Common myeloid progenitor, CD34-positive (primary cell): ENCODE data around the gene NELFA.

Source experiments
- CTCF ChIA-PET: fragments of 350-600 bp; sonication (Branson Sonifier 250); formaldehyde crosslinking; loops from one replicate; lab custom pipeline; 2021; ENCODE audit warnings: antibody characterized with exemption; lab: Charles Lee
- POLR2A ChIA-PET: fragments of 350-600 bp; sonication (Branson Sonifier 250); formaldehyde crosslinking; loops from one replicate; lab custom pipeline; 2021; ENCODE audit warnings: antibody characterized with exemption; lab: Charles Lee
- DNase-seq, 3 donors: peaks; one replicate each; pipeline versions ENCODE4 v3.0.0 to v3.0.0-alpha.2; 2013
- H3K27ac ChIP-seq, 2 experiments: 1 replicate in 1 of 2; 2 replicates in 1 of 2; pipeline ENCODE4 v1.7.0; 2013; ENCODE audit warnings: inconsistent platforms in 2 of 2, low read length in 2 of 2, mild to moderate bottlenecking in 2 of 2, low read depth in 1 of 2, moderate library complexity in 1 of 2; ENCODE audit not compliant: severe bottlenecking in 2 of 2, insufficient read depth in 1 of 2, poor library complexity in 1 of 2
- H3K27me3 ChIP-seq, 5 experiments: replicated peaks in 2 of 5; 1 replicate in 3 of 5; 2 replicates in 2 of 5; pipeline versions ENCODE4 v1.6.1 to v1.7.0; 2013; ENCODE audit warnings: low read length in 4 of 5, mild to moderate bottlenecking in 2 of 5, moderate library complexity in 2 of 5, inconsistent platforms in 1 of 5; ENCODE audit not compliant: insufficient read depth in 5 of 5, control insufficient read depth in 4 of 5
- H3K36me3 ChIP-seq, 4 experiments: 1 replicate in 2 of 4; 2 replicates in 2 of 4; pipeline versions ENCODE4 v1.6.1 to v1.7.0; 2013; ENCODE audit warnings: low read length in 3 of 4, control low read depth in 1 of 4, mild to moderate bottlenecking in 1 of 4; ENCODE audit not compliant: control insufficient read depth in 4 of 4, insufficient read depth in 4 of 4
- H3K4me1 ChIP-seq, 4 experiments: 1 replicate in 3 of 4; 2 replicates in 1 of 4; pipeline versions ENCODE4 v1.6.1 to v1.7.1; 2013; ENCODE audit warnings: low read length in 3 of 4, mild to moderate bottlenecking in 3 of 4, control low read depth in 1 of 4, inconsistent platforms in 1 of 4, moderate library complexity in 1 of 4; ENCODE audit not compliant: control insufficient read depth in 4 of 4, insufficient read depth in 4 of 4; ENCODE audit errors: control extremely low read depth in 1 of 4
- H3K4me3 ChIP-seq, 7 experiments: 1 replicate in 4 of 7; 2 replicates in 3 of 7; pipeline versions ENCODE4 v1.5.1 to v1.7.0; 2013; ENCODE audit warnings: mild to moderate bottlenecking in 7 of 7, low read length in 6 of 7, moderate library complexity in 6 of 7, inconsistent platforms in 2 of 7, low read depth in 2 of 7, control low read depth in 1 of 7; ENCODE audit not compliant: insufficient read depth in 4 of 7, control insufficient read depth in 1 of 7; ENCODE audit errors: extremely low read depth in 1 of 7
- H3K9me3 ChIP-seq, 5 experiments: 1 replicate in 4 of 5; 2 replicates in 1 of 5; pipeline versions ENCODE4 v1.6.1 to v1.7.1; 2013; ENCODE audit warnings: low read length in 4 of 5, mild to moderate bottlenecking in 2 of 5, inconsistent platforms in 1 of 5, low read depth in 1 of 5, moderate library complexity in 1 of 5; ENCODE audit not compliant: control insufficient read depth in 4 of 5, insufficient read depth in 2 of 5; ENCODE audit errors: control extremely low read depth in 1 of 5
- WGBS: methylation state at CpG from one replicate; pipeline ENCODE4 v1.1.5; 2013; ENCODE audit not compliant: insufficient coverage; 5-methylcytosine and 5-hydroxymethylcytosine counted together

The NELFA gene

DNA sequence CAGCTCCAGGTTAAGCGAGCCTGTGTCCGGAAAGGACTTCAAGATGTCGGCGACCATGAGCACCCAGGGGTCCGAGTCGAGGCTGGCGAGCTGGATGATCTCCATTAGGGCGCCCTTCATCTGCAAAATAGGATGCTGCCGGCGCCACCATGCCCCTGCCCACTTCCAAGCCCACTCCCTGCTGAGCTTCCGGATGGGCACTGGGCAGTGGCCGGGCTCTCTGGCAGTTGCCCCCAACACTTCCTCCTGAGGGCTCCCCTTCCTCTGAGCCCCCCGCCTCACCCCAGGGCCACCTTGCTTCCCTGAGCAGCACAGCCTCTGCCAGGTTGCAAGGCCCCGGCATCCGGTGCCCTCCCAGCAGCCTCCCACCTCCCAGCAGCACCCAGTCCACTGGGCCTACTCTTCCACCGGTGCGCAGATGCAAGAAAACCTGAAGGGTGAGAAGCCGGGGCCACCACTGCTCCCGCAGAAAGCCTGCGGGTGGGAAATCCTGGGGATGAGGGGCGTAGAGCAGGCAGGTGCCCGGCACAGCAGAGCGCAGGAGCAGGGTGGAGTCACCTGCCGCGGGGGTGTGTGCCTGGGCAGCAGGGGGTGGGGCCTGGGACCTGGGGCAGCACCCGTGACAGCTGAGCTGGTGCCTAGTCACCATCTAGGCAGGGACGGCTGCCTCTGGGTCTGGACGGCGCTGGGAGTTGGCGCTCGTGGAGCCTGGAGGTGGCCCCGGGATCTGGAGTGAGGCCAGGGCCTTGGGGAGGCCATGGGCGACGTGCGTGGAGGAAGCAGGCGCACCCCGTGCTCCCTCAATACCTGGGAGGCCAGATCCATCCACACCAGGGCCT, 17.0 kb downstream of the NELFA start:
- 97% methylated on average over 32 of the region's 37 CpGs for WGBS
- ChIA-PET CTCF (no interaction called here), POLR2A (no interaction called here)
- peaks cover 0 to 11% (median 4%) of the 10 kb centered on the region in 5 experiments for H3K9me3 ChIP-seq
- H3K36me3 ChIP-seq, result peaks cover 7 to 61% (median 39%) of the 10 kb centered on the region in 4 experiments
- H3K27ac ChIP-seq, result no peak overlapping the region
- no peaks in the 10 kb centered on the region for H3K27me3 ChIP-seq
- no peaks in the 10 kb centered on the region for H3K4me1 ChIP-seq
- H3K4me3 ChIP-seq, result no peak overlapping the region
- DNase-seq, result no peak

DNA sequence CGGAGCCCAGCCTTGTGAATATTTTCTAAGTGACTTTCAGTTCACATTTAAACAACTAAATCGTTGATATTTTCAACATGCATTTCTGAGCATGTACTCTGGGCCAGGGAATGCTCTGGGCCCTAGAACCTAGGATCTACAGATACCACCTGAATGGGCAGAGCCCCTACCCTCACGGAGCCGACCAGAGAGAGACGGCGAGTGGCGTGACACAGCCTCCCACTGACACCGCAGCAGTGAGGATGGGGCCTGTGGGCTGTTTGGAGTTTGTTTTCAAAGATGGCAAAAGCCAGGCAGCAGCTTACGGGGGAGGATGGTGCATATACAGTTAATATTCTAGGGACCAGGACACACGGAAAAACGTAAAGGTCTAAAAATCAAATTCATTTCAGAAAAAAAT, 17.7 kb downstream of the NELFA start:
- no peaks in the 10 kb centered on the region for H3K4me1 ChIP-seq
- peaks cover 0 to 3% (median under 1%) of the 10 kb centered on the region in 5 experiments for H3K9me3 ChIP-seq
- peaks cover 4 to 61% (median 44%) of the 10 kb centered on the region in 4 experiments for H3K36me3 ChIP-seq
- H3K27ac ChIP-seq, result no peak overlapping the region
- H3K4me3 ChIP-seq, result no peak overlapping the region
- H3K27me3 ChIP-seq, result no peaks in the 10 kb centered on the region
- WGBS, result 93% methylated on average over 8 of the region's 11 CpGs
- CTCF ChIA-PET, result no interaction called here
- POLR2A ChIA-PET, result no interaction called here
- DNase-seq, result no peak

DNA sequence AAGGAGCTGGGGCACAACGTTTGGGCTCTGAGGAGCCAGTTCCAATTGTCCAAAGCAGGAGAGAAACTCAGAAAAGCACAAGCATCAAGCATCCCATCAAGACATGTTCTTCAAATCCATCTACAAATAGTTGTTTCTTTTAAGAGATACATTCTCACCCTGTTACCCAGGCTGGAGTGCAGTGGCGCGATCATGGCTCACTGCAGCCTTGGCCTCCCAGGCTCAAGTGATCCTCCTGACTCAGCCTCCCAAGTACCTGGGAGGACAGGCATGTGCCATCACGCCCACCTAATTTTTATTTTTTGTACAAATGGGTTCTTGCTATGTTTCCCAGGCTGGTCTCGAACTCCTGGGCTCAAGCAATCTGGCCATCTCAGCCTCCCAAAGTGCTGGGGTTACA, 18.1 kb downstream of the NELFA start:
- peaks cover 4 to 65% (median 46%) of the 10 kb centered on the region in 4 experiments for H3K36me3 ChIP-seq
- no peaks in the 10 kb centered on the region for H3K27me3 ChIP-seq
- no peaks in the 10 kb centered on the region for H3K9me3 ChIP-seq
- ChIA-PET CTCF (no interaction called here), POLR2A (no interaction called here)
- H3K4me3 ChIP-seq, result no peak overlapping the region
- 100% methylated on average over 3 of the region's 5 CpGs for WGBS
- no peak overlapping the region for H3K27ac ChIP-seq
- no peaks in the 10 kb centered on the region for H3K4me1 ChIP-seq
- DNase-seq, result no peak

DNA sequence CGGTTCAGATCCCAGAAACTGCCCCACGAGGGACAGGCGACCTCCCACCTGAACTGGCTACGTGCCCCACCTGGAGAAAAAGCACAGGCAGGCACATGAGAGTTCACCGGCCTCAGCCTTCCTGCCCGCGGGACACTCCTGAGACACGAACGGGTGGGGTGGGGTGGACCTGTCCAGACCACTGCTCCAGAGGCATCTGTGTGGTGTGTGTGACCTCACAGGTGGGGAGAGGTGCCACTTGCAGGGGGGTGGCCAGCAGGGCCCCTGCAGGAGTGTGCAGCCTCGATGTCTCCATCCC, 18.5 kb downstream of the NELFA start:
- no peak for DNase-seq
- H3K27ac ChIP-seq, result no peak overlapping the region
- no peaks in the 10 kb centered on the region for H3K4me1 ChIP-seq
- ChIA-PET POLR2A (no interaction called here), CTCF (no interaction called here)
- H3K9me3 ChIP-seq, result no peaks in the 10 kb centered on the region
- WGBS, result 93% methylated on average over 10 of the region's 10 CpGs
- H3K36me3 ChIP-seq, result peaks cover 2 to 69% (median 47%) of the 10 kb centered on the region in 4 experiments
- H3K4me3 ChIP-seq, result no peak overlapping the region
- no peaks in the 10 kb centered on the region for H3K27me3 ChIP-seq

DNA sequence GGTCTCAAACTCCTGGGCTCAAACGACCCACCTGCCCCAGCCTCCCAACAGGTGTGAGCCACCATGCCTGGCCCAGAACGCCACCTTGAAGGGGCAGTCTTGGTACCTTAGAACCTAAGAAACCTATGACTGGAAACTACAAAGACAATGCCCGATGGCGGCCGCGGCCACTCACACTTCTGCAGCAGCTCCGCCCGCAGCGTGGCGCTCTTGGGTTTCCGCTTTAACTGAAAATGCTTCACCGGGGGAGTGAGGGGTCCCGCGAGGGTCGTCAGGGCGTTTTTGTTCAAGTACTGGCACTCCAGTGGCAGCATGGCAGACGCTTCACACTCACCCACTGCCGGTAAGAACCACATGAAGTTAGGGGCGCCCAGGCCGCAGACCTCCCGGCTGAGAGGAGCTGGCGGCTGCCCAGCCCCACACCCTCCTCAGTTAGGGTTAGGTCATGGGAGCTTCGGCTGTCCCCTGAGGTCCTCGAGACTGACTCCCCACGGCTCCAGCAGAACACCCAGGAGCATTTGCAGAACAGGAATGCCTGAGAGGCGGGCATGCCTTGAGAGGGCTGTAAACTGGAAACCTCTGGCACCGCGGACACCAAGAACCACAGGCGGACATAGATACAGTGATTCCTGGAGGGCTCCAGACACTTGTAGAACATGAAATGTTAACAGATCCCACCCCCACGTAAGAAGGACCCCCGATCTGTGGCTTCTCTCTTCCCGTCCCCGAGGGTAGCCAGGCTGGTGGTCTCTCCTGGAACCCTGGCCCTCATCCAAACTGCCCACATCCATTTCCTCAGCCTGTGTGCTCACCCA, 19.0 kb downstream of the NELFA start:
- H3K4me3 ChIP-seq, result no peak overlapping the region
- no peaks in the 10 kb centered on the region for H3K4me1 ChIP-seq
- WGBS, result 97% methylated on average over 33 of the region's 33 CpGs
- no peaks in the 10 kb centered on the region for H3K9me3 ChIP-seq
- DNase-seq, result no peak
- no peaks in the 10 kb centered on the region for H3K27me3 ChIP-seq
- no peak overlapping the region for H3K27ac ChIP-seq
- H3K36me3 ChIP-seq, result peaks cover 2 to 71% (median 47%) of the 10 kb centered on the region in 4 experiments
- ChIA-PET POLR2A (no interaction called here), CTCF (no interaction called here)

DNA sequence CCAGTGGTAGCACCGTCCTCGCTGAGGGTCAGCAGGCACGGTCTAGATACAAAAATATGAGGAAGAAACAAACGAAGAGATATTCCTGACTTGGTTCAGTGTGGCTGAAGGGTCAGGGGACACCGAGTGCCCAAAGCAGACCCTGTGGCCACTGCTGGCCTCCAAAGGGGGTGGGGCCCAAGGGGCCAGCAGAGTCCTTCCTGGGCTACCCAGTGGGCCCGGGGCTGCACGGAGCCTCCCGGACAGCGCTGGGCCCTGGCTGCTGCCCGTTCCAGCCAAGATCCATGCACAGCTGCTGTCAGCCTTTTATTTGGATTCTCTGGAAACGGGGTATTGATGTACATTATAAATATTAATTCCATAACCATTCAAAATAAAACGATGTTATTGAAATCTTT, 20.4 kb downstream of the NELFA start:
- Histone ChIP-seq H3K4me1 (no peaks in the 10 kb centered on the region), H3K36me3 (peaks cover 4 to 85% (median 56%) of the 10 kb centered on the region in 4 experiments), H3K4me3 (no peak overlapping the region), H3K9me3 (no peaks in the 10 kb centered on the region), H3K27ac (no peak overlapping the region), H3K27me3 (no peaks in the 10 kb centered on the region)
- no peak for DNase-seq
- ChIA-PET POLR2A (no interaction called here), CTCF (no interaction called here)
- 95% methylated on average over 6 of the region's 12 CpGs for WGBS

DNA sequence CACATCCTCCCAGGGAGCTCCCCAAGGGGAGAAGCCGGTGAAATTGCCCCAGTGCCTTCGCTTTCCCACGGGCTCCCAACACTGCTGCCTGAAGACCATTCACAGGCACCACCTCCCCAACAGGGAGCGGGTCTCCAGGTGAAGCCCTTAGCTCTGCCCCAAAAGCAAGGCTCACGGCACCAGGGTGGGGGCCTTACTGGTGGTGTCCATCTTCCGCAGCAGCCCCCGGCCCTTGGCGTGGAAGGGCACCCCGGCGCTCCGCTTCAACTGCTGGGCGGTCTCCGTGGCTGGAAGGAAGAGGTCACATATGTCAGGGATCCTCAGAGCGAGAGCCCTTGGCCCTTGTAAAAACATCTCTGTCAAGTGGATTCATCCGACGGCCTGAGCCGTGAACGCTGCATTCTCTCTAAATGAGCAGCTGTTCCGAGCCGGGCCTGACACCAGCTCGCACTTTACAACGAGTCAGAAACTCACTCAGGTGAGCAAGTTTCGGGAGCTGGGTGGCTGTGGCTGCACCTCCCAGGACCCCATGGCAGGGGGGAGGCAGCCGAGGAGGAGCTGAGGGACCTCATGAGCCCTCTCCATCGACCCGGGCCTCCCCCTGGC, 20.9 kb downstream of the NELFA start:
- no peaks in the 10 kb centered on the region for H3K4me1 ChIP-seq
- no peak overlapping the region for H3K4me3 ChIP-seq
- H3K9me3 ChIP-seq, result no peaks in the 10 kb centered on the region
- POLR2A ChIA-PET, result no interaction called here
- CTCF ChIA-PET, result no interaction called here
- no peak for DNase-seq
- no peak overlapping the region for H3K27ac ChIP-seq
- peaks cover 4 to 90% (median 61%) of the 10 kb centered on the region in 4 experiments for H3K36me3 ChIP-seq
- no peaks in the 10 kb centered on the region for H3K27me3 ChIP-seq
- 97% methylated on average over 21 of the region's 26 CpGs for WGBS
